Endothelial cell of umbilical vein (primary cell): ENCODE results near the gene RNPEP.

Experiments
- EZH2 ChIP-seq: IDR thresholded peaks from 2 replicates; pipeline ENCODE4 v1.6.1; 2012; ENCODE audit warnings: borderline replicate concordance, low read depth, mild to moderate bottlenecking, moderate library complexity, low read length, inconsistent platforms; ENCODE audit not compliant: severe bottlenecking
- FOS ChIP-seq: IDR thresholded peaks from 2 replicates; pipeline ENCODE4 v1.6.1; 2011; ENCODE audit warnings: mild to moderate bottlenecking, low read length, moderate library complexity, borderline replicate concordance; ENCODE audit not compliant: insufficient read depth
- GATA2 ChIP-seq: IDR thresholded peaks from 2 replicates; pipeline ENCODE4 v1.7.0; 2011; ENCODE audit warnings: low read depth, mild to moderate bottlenecking, moderate library complexity, mixed read lengths, low read length; ENCODE audit not compliant: insufficient read length, insufficient read depth
- JUN ChIP-seq: IDR thresholded peaks from 2 replicates; pipeline ENCODE4 v1.6.1; 2011; ENCODE audit warnings: borderline replicate concordance, low read depth; ENCODE audit not compliant: insufficient read length, insufficient read depth
- MYC ChIP-seq: IDR thresholded peaks from one replicate; pipeline ENCODE4 v1.6.1; 2011; ENCODE audit warnings: mild to moderate bottlenecking, low read depth, low read length
- POLR2A ChIP-seq: IDR thresholded peaks from 2 replicates; pipeline ENCODE4 v1.6.1; 2012; ENCODE audit warnings: low read depth, mild to moderate bottlenecking, control low read depth, low read length
- POLR2AphosphoS5 ChIP-seq: IDR thresholded peaks from 2 replicates; pipeline ENCODE4 v1.6.1; 2012; ENCODE audit warnings: low read depth, mild to moderate bottlenecking, control low read depth, low read length, moderate library complexity; ENCODE audit not compliant: insufficient read depth
- TF ChIP-seq, protein P1 (sequence below), 2 donors: IDR thresholded peaks; 1 replicate in 1 of 2; 2 replicates in 1 of 2; pipeline ENCODE4 v1.5.1; 2011; ENCODE audit warnings: low read length in 2 of 2, mild to moderate bottlenecking in 2 of 2, moderate library complexity in 2 of 2, control low read depth in 1 of 2, inconsistent platforms in 1 of 2, low read depth in 1 of 2; ENCODE audit not compliant: insufficient read depth in 1 of 2; ENCODE audit errors: extremely low read depth in 1 of 2
- TF ChIP-seq, protein P2 (sequence below): IDR thresholded peaks from 2 replicates; pipeline ENCODE4 v1.6.1; 2011; ENCODE audit not compliant: insufficient read depth, insufficient read length

DNA sequence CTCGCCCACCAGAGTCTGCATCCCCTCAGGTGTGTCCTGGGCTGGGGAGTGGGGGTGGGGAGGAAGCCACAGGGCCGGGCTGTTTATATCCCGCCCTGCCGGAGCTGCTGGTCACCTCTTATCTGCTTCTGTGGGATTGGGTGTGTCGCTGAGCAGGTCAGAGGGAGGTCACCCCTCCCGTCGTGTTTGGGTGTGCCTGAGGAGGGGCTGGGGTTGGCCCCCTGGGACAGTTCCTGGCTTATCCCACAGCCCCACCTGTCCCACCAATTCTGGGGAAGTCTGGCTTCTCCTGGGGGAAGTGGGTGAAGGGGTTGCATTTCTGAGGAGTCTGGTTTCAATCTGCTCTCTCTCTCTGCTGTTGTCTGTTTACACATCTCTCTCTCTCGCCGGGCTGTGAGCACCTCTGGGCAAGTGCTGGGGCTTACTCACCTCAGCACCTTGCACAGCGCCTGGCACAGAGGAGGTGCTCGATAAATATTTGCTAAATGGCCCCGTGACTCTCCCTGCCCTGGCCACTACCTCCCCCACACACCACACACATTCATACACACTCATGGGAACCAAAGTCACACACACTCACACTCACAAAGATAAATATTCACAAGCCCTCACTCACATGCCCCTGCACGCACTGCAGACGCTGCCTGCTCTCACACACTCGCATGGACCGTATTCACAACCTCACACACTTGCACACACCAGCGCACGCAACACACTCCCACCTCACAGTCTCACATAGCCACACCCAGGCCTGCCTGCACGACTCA, 36.2 kb downstream of the RNPEP start:
- TF ChIP-seq, protein P1, sequence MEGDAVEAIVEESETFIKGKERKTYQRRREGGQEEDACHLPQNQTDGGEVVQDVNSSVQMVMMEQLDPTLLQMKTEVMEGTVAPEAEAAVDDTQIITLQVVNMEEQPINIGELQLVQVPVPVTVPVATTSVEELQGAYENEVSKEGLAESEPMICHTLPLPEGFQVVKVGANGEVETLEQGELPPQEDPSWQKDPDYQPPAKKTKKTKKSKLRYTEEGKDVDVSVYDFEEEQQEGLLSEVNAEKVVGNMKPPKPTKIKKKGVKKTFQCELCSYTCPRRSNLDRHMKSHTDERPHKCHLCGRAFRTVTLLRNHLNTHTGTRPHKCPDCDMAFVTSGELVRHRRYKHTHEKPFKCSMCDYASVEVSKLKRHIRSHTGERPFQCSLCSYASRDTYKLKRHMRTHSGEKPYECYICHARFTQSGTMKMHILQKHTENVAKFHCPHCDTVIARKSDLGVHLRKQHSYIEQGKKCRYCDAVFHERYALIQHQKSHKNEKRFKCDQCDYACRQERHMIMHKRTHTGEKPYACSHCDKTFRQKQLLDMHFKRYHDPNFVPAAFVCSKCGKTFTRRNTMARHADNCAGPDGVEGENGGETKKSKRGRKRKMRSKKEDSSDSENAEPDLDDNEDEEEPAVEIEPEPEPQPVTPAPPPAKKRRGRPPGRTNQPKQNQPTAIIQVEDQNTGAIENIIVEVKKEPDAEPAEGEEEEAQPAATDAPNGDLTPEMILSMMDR (IDR thresholded peaks at IDR 0.05; ENCODE audit: extremely low read depth in 1 of 2, insufficient read depth in 1 of 2, low read depth in 1 of 2, low read length in 2 of 2), result no peak
- TF ChIP-seq POLR2AphosphoS5, result no peak
- TF ChIP-seq FOS, result no peak
- TF ChIP-seq EZH2, result no peak
- TF ChIP-seq JUN, result no peak
- TF ChIP-seq POLR2A, result no peak
- TF ChIP-seq, protein P2, sequence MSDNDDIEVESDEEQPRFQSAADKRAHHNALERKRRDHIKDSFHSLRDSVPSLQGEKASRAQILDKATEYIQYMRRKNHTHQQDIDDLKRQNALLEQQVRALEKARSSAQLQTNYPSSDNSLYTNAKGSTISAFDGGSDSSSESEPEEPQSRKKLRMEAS, result no peak
- no peak for TF ChIP-seq MYC
- TF ChIP-seq GATA2, result no peak
